ENCODE results near the gene MCEE. TPM values are rescaled to one million over a fixed set of nuclear protein-coding genes. Genes with fewer than 3 reads are reported as not detected.

MCEE gene
- total and polyA plus RNA-seq, 2 of the 4 experiments (the other 2 are of a cell fraction), result 11.1 to 15.0 TPM

DNA sequence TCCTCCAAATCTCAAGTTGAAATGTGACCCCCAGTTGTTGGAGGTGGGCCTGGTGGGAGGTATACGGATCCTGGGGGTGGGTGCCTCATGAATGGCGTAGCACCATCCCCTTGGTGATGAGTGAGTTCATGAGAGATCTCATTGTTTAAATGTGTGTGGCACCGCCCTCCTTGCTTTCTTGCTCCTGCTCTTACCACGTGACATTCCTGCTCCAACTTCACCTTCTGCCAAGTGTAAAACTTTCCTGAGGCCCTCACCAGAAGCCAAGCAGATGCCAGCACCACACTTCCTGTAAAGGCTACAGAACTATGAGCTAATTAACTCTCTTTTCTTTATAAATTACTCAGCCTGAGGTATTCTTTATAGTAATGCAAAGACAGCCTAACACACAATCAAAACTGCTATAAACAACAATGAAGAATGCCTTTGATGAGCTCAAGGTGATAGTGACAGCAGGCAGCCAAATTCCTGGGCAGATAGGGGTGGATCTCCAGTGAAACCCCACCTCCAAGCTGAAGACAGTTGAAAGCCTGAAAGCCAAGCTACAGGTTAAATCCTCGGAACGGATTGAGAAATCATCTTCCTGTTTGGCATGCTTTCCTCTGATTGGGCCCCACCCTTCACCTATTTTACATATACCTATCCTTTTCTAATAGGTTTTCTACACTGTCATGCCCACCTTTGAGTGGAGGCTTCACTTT, 26.9 kb downstream of the MCEE start:
- intact Hi-C loops (cut with micrococcal nuclease) (no loop called here), in situ Hi-C loops (cut with MboI; ENCODE audit: low sequenced_read_pairs) (no loop called here), dilution Hi-C loops (cut with HindIII; ENCODE audit: low sequenced_read_pairs, unreplicated experiment) (no loop called here)
- H3K18ac ChIP-seq (ENCODE audit: low read depth, low read length), result no peak overlapping the region
- no peak overlapping the region for H4K5ac ChIP-seq (ENCODE audit: low read depth, low read length)
- H3K14ac ChIP-seq (replicated peaks; ENCODE audit: low read depth, low read length), result no peak overlapping the region
- no peaks in the 10 kb centered on the region for H3K9me1 ChIP-seq (ENCODE audit: insufficient read depth, low read length)
- no peak overlapping the region for H2BK120ac ChIP-seq (ENCODE audit: low read depth, low read length)
- ATAC-seq (ENCODE audit: low read depth) (no peak), DNase-seq (no peak)
- H3K79me1 ChIP-seq (ENCODE audit: low read depth in 1 of 2, low read length in 2 of 2), result no peaks in the 10 kb centered on the region
- H3K9ac ChIP-seq (ENCODE audit: low read depth, low read length), result no peak overlapping the region
- H3K56ac ChIP-seq (ENCODE audit: extremely low read depth, insufficient read depth, low read length), result no peak overlapping the region
- H2AK5ac ChIP-seq (ENCODE audit: low read depth, low read length), result no peak overlapping the region
- H3K23ac ChIP-seq (ENCODE audit: low read depth, low read length), result no peak overlapping the region
- ChIA-PET CTCF (no interaction called here), POLR2A (ENCODE audit: unreplicated experiment) (no interaction called here)
- H2BK15ac ChIP-seq (ENCODE audit: low read depth, low read length), result no peak overlapping the region
- H3K4me1 ChIP-seq (ENCODE audit: control insufficient read depth, insufficient read depth, low read length), result no peaks in the 10 kb centered on the region
- H3K36me3 ChIP-seq (ENCODE audit: control insufficient read depth, insufficient read depth, low read length), result no peaks in the 10 kb centered on the region
- no peak overlapping the region for H4K91ac ChIP-seq (ENCODE audit: insufficient read depth, low read depth, low read length)
- no peaks in the 10 kb centered on the region for H3K27me3 ChIP-seq (ENCODE audit: control insufficient read depth, insufficient read depth, low read length)
- H2AK9ac ChIP-seq (replicated peaks; ENCODE audit: low read depth, low read length, poor library complexity), result no peak overlapping the region
- WGBS, 2 experiments (ENCODE audit: extremely low coverage in 2 of 2, insufficient read length in 1 of 2), result 86% methylated on average over 2 of the region's 6 CpGs; no CpG with 5 or more reads in 1 of the 2 experiments
- no TSS peak for BruUV-seq (replicated peaks)
- no peak overlapping the region for H3K27ac ChIP-seq (ENCODE audit: insufficient read depth, low read length)
- H2AFZ ChIP-seq (replicated peaks; ENCODE audit: low read length, poor library complexity), result no peak overlapping the region
- no peak overlapping the region for H3K4me2 ChIP-seq (ENCODE audit: low read depth, low read length)
- no peak overlapping the region for H2BK20ac ChIP-seq (ENCODE audit: low read depth, low read length)
- TF ChIP-seq, protein P1, sequence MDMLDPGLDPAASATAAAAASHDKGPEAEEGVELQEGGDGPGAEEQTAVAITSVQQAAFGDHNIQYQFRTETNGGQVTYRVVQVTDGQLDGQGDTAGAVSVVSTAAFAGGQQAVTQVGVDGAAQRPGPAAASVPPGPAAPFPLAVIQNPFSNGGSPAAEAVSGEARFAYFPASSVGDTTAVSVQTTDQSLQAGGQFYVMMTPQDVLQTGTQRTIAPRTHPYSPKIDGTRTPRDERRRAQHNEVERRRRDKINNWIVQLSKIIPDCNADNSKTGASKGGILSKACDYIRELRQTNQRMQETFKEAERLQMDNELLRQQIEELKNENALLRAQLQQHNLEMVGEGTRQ (IDR thresholded peaks at IDR 0.05; ENCODE audit: low read depth, low read length), result no peak
- TF ChIP-seq BHLHE40 (IDR thresholded peaks at IDR 0.05; ENCODE audit: low read depth, low read length), result no peak
- no peak for TF ChIP-seq CHD1 (IDR thresholded peaks at IDR 0.05; ENCODE audit: low read depth, low read length)
- no peak for TF ChIP-seq MAFK (IDR thresholded peaks at IDR 0.05; ENCODE audit: low read depth, low read length)
- TF ChIP-seq POLR2A (IDR thresholded peaks at IDR 0.05; ENCODE audit: low read depth, low read length), result no peak
- TF ChIP-seq RFX5 (IDR thresholded peaks at IDR 0.05; ENCODE audit: low read depth, low read length), result no peak
- TF ChIP-seq SMC3 (IDR thresholded peaks at IDR 0.05; ENCODE audit: low read depth, low read length), result no peak
- no peak for TF ChIP-seq CEBPB (IDR thresholded peaks at IDR 0.05; ENCODE audit: low read depth, low read length)
- TF ChIP-seq FOS (IDR thresholded peaks at IDR 0.05; ENCODE audit: low read depth, low read length), result no peak
- TF ChIP-seq RAD21 (IDR thresholded peaks at IDR 0.05; ENCODE audit: low read length), result no peak
- no peak for TF ChIP-seq MXI1 (IDR thresholded peaks at IDR 0.05; ENCODE audit: borderline replicate concordance, low read depth, low read length)
- TF ChIP-seq RCOR1 (IDR thresholded peaks at IDR 0.05; ENCODE audit: insufficient replicate concordance, low read length), result no peak
- TF ChIP-seq MAZ (IDR thresholded peaks at IDR 0.05; ENCODE audit: borderline replicate concordance, low read depth, low read length), result no peak
- TF ChIP-seq CTCF (conservative IDR thresholded peaks at IDR 0.05; ENCODE audit: low read depth, low read length), result no peak
- no peak for TF ChIP-seq NFE2L2 (IDR thresholded peaks at IDR 0.05; ENCODE audit: low read depth, low read length)
- TF ChIP-seq, protein P2, sequence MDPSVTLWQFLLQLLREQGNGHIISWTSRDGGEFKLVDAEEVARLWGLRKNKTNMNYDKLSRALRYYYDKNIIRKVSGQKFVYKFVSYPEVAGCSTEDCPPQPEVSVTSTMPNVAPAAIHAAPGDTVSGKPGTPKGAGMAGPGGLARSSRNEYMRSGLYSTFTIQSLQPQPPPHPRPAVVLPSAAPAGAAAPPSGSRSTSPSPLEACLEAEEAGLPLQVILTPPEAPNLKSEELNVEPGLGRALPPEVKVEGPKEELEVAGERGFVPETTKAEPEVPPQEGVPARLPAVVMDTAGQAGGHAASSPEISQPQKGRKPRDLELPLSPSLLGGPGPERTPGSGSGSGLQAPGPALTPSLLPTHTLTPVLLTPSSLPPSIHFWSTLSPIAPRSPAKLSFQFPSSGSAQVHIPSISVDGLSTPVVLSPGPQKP (IDR thresholded peaks at IDR 0.05; ENCODE audit: borderline replicate concordance, low read depth, low read length), result no peak
- no peak overlapping the region for H3K4me3 ChIP-seq (ENCODE audit: insufficient read depth, low read depth, low read length)
- no peak overlapping the region for H3K4ac ChIP-seq (ENCODE audit: low read depth, low read length)
- no peak overlapping the region for H2BK5ac ChIP-seq (ENCODE audit: low read depth, low read length, poor library complexity, severe bottlenecking)
- no peaks in the 10 kb centered on the region for H4K20me1 ChIP-seq (ENCODE audit: insufficient read depth, low read length)
- H4K8ac ChIP-seq (ENCODE audit: low read depth in 2 of 2, low read length in 2 of 2), result no peak overlapping the region
- peaks cover 3% of the 10 kb centered on the region for H3K9me3 ChIP-seq (ENCODE audit: control insufficient read depth, insufficient read depth, low read length)

Data from IMR-90 (cell line).